K562 (cell line): ENCODE results near the gene UROD. TPM values are rescaled to one million over a fixed set of nuclear protein-coding genes. Genes with fewer than 3 reads are reported as not detected.
A peak's percentile ranks its signal among the peaks of the same experiment; 100 is the strongest.

Experiments
- ATF3 ChIP-seq, 2 experiments: fragments of 450-650 bp in 1 of 2; sonication (generic) in 1 of 2; formaldehyde crosslinking in 1 of 2; IDR thresholded peaks in 1 of 2; conservative IDR thresholded peaks in 1 of 2; 2 replicates each; pipeline versions ENCODE4 v1.6.1 to v1.8.1; 2016 to 2023; ENCODE audit warnings: mild to moderate bottlenecking in 2 of 2, moderate library complexity in 2 of 2, inconsistent platforms in 1 of 2, missing genetic modification reagents in 1 of 2
- ATF4 ChIP-seq: fragments of 450-650 bp; formaldehyde crosslinking; IDR thresholded peaks from 2 replicates; pipeline ENCODE4 v1.4.0; 2022; ENCODE audit warnings: mild to moderate bottlenecking, moderate library complexity
- CCNT2 ChIP-seq: IDR thresholded peaks from 2 replicates; pipeline ENCODE4 v1.6.1; 2011; ENCODE audit warnings: borderline replicate concordance, low read depth, mild to moderate bottlenecking, moderate library complexity, mixed read lengths, low read length; ENCODE audit not compliant: insufficient read length; ENCODE audit errors: extremely low read depth
- COPS2 ChIP-seq: fragments of 450-650 bp; conservative IDR thresholded peaks from 2 replicates; pipeline ENCODE4 v1.6.1; 2016; ENCODE audit warnings: mild to moderate bottlenecking, moderate library complexity
- CREB5 ChIP-seq: fragments of 250-450 bp; sonication (Bioruptor Pico); IDR thresholded peaks from 2 replicates; pipeline ENCODE4 v1.5.0; 2020; ENCODE audit warnings: mild to moderate bottlenecking
- IFI16 ChIP-seq: fragments of 250-450 bp; sonication (Bioruptor Pico); IDR thresholded peaks from 2 replicates; pipeline ENCODE4 v2.1.2; 2022; ENCODE audit warnings: mild to moderate bottlenecking, inconsistent platforms
- LARP7 ChIP-seq: fragments of 450-650 bp; IDR thresholded peaks from 2 replicates; pipeline ENCODE4 v1.6.1; 2016
- PURB ChIP-seq: sonication (generic); formaldehyde crosslinking; IDR thresholded peaks from 2 replicates; pipeline ENCODE4 v1.9.0; 2021; ENCODE audit warnings: low read depth, mild to moderate bottlenecking, missing genetic modification reagents
- RAD21 ChIP-seq, 2 experiments: fragments of 250-450 bp in 1 of 2; fragments of 450-650 bp in 1 of 2; sonication (Bioruptor Pico) in 1 of 2; formaldehyde crosslinking in 1 of 2; IDR thresholded peaks in 1 of 2; conservative IDR thresholded peaks in 1 of 2; 2 replicates each; pipeline versions ENCODE4 v1.4.0 to v1.8.0; 2020 to 2022; ENCODE audit warnings: mild to moderate bottlenecking in 2 of 2, moderate library complexity in 1 of 2
- RBFOX2 ChIP-seq: fragments of 200-400 bp; formaldehyde crosslinking; IDR thresholded peaks from 2 replicates; pipeline ENCODE4 v1.6.1; 2017; ENCODE audit warnings: low read depth, mild to moderate bottlenecking, low read length, moderate library complexity
- RBM17 ChIP-seq: fragments of 200-400 bp; formaldehyde crosslinking; IDR thresholded peaks from 2 replicates; pipeline ENCODE4 v1.6.1; 2017; ENCODE audit warnings: low read depth, mild to moderate bottlenecking, low read length, borderline replicate concordance
- RNF219 ChIP-seq: fragments of 250-450 bp; sonication (Bioruptor Pico); IDR thresholded peaks from 2 replicates; pipeline ENCODE4 v1.5.0; 2022; ENCODE audit warnings: mild to moderate bottlenecking
- STAT6 ChIP-seq: sonication (generic); formaldehyde crosslinking; IDR thresholded peaks from 2 replicates; pipeline ENCODE4 v1.8.1; 2023; ENCODE audit warnings: mild to moderate bottlenecking, missing genetic modification reagents
- ZBTB34 ChIP-seq: fragments of 250-450 bp; sonication (Bioruptor Pico); IDR thresholded peaks from 2 replicates; pipeline ENCODE4 v1.8.0; 2021; ENCODE audit warnings: mild to moderate bottlenecking, moderate library complexity
- ZNF174 ChIP-seq: fragments of 250-450 bp; sonication (Bioruptor Pico); IDR thresholded peaks from 2 replicates; pipeline ENCODE4 v1.4.0; 2020; ENCODE audit warnings: mild to moderate bottlenecking
- ZNF224 ChIP-seq: sonication (generic); formaldehyde crosslinking; IDR thresholded peaks from 2 replicates; pipeline ENCODE4 v1.8.0; 2022; ENCODE audit warnings: mild to moderate bottlenecking, missing genetic modification reagents
- ZNF23 ChIP-seq: fragments of 250-450 bp; sonication (Bioruptor Pico); IDR thresholded peaks from 2 replicates; pipeline ENCODE4 v1.4.0; 2020; ENCODE audit warnings: mild to moderate bottlenecking
- polyA plus RNA-seq, 8 experiments: library from polyadenylated mRNA; depleted of rRNA in 4 of 8; stranded (reverse) in 5 of 8; unstranded in 3 of 8; fragments of >200 nt; fragmentation: Nextera tagmentation in 2 of 8; fragmentation: Illumina TruSeq in 1 of 8; extraction: Ambion mirVana in 2 of 8; extraction: Trizol in 1 of 8; gene quantifications; 2 replicates each; pipeline versions ENCODE4 v1.2.1 to v1.2.3, GENCODE V29; 2011 to 2014; ENCODE audit warnings: inconsistent platforms in 1 of 8, missing spikeins in 1 of 8
- total RNA-seq, 7 experiments: library from RNA; depleted of rRNA in 6 of 7; stranded (reverse); fragments of >200 nt in 6 of 7; fragmentation: Illumina TruSeq in 2 of 7; extraction: Trizol in 2 of 7; gene quantifications; 2 replicates each; pipeline versions ENCODE4 v1.2.1 to v1.2.3, GENCODE V29; 2011 to 2021; ENCODE audit warnings: low replicate concordance in 1 of 7

Gene UROD
- total and polyA plus RNA-seq, 9 of the 15 experiments (the other 6 are each of a cell fraction or from before 2014, with no cell fraction given): 533 to 2,933 (median 1,100) TPM

GRCh38 chr1:45014321-45015028 is 2.4 kb downstream of the UROD start (continued):
- TF ChIP-seq ZNF23 (CRISPR knock-in tag): no peak
- peak; percentile 93 for TF ChIP-seq RAD21 (CRISPR knock-in tag; conservative IDR thresholded peaks at IDR 0.05 in 1 of 2, IDR thresholded peaks at IDR 0.05 in 1 of 2)
- TF ChIP-seq ZBTB34: no peak
- TF ChIP-seq CREB5 (CRISPR knock-in tag): no peak
- no peak for TF ChIP-seq LARP7
- TF ChIP-seq RBM17: no peak
- TF ChIP-seq ATF4 (CRISPR knock-in tag): no peak
- TF ChIP-seq CCNT2: no peak
- TF ChIP-seq ATF3 (IDR thresholded peaks at IDR 0.05): no peak
- no peak for TF ChIP-seq ATF3 (CRISPR knock-in tag; conservative IDR thresholded peaks at IDR 0.05)
- TF ChIP-seq RBFOX2: peak; percentile 69
- TF ChIP-seq COPS2: no peak
- TF ChIP-seq ZNF174: no peak
- TF ChIP-seq PURB (CRISPR knock-in tag): no peak
- TF ChIP-seq IFI16 (CRISPR knock-in tag): no peak
- no peak for TF ChIP-seq RNF219 (CRISPR knock-in tag)
- no peak for TF ChIP-seq ZNF224 (CRISPR knock-in tag)
- no peak for TF ChIP-seq STAT6 (CRISPR knock-in tag)
